HG03025 (cell line): ENCODE results near the gene ZNF649.
A peak's percentile ranks its signal among the peaks of the same experiment; 100 is the strongest.
"Not testable (repeated sequence)": the region's sequence is repeated elsewhere in the genome, so short reads cannot be mapped to it uniquely, and the experiment has no call there.

ENCODE experiments used
- ATAC-seq: cut with Tn5 transposase; IDR thresholded peaks from one replicate; pipeline ENCODE4 v1.9.1; 2021; ENCODE audit warnings: mild to moderate bottlenecking, moderate library complexity; ENCODE audit not compliant: unreplicated experiment, low FRiP score

ZNF649 gene

DNA sequence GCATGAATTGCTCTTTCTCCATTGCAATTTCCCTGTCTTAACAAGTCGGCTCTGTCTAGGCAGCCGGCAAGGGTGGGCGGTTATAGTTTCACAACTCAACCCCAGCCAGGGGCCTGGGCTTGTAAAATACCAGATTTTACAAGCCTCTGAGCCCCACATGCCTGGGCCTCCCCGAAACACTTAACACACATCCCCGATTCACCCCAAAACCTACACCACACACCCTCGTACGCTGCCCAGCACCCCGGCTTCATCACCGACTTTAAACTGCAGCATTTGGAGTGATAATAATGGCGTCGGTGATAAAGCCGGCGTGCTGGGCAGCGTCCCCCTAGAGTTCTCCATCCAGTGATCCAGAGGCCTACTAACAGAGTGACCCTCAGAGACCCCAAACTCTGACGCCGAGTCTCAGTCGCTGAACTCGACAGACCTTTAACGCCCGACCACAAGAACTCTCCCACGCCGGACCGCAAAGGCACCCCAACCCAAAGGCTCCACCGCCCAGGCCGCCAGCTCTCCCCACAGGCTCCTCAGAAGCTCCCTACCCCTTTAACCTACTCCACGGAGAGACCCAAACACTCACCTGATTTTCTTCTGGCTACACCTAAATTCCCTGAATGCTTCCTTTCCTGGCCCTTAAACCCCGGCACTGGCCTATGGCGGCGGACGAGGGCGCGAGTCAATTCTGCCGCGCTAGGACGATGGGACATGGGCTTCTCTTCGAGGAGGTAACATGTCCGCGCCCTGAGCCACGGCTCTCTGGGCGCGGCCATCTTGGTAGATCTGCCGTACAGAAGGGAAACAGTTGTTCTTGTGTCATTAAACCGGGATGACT, at the start of gene ZNF649:
Gene ZNF649, minus strand, starts transcription at position 687 of the 835 bp plus-strand sequence. CDS start 4,910 bp downstream, outside the sequence.
- ATAC-seq, result no peak

DNA sequence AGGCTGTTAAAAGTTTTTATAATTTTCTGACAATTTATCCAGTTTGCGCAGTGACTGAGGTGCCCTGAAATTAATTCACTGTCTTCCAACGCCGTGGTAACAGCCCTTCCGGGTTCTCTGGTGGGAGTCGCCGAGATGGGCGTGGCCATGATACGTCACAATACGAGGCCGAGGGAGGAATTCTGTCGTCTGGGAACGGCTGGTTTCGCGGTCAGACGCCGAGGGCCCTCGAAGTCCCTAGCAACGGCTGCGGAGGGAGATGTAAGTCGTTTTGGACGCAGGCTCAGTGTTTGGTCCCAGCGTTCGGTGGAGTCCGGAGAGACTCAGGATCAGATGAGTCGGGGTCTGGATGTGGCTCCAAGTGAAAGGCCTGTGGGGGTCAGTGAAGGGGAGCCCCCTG, 44.2 kb upstream of the ZNF649 start:
- no peak for ATAC-seq

DNA sequence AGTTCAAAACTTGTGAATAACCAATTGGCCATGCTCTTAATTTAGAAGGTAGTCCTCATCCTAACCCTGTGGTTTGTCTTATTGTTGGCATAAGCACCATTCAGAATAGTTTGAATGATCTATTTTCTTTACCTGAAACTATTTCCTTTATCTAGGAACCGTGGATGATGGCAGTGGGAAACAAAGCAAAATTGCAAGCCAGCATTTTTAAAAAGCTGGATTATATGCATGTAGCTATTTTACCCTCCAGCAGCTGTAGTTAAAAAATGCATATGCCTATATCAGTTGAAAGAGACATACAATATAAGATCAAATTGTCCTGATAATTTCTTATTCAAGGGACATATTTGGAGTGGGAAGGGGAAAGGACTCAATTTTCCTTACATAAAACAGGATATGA, 41.8 kb upstream of the ZNF649 start:
- ATAC-seq, result no peak

- no peak for ATAC-seq
These were observed 40.2 kb upstream of the ZNF649 start for GRCh38 chr19:51944798-51945552.

DNA sequence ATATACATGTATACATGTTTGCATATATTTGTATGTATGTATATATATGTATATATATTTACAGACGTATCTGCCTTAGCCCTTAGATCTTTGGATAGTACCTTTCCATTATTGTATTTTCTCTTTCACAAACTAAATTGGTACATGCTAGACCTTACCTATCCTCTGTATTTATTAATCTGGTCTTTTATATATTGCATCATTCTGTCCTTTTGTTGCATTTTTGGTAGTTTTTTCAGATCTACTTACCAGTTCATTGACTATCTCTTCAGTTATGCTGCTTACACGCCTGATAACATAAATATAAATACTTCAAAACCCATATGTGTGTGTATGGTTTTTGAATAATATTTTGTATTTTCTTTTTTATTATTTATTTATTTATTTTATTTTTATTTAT, 34.1 kb upstream of the ZNF649 start:
- ATAC-seq, result no peak

GRCh38 chr19:51931921-51932320, 27.1 kb upstream of the ZNF649 start:
- no peak for ATAC-seq

DNA sequence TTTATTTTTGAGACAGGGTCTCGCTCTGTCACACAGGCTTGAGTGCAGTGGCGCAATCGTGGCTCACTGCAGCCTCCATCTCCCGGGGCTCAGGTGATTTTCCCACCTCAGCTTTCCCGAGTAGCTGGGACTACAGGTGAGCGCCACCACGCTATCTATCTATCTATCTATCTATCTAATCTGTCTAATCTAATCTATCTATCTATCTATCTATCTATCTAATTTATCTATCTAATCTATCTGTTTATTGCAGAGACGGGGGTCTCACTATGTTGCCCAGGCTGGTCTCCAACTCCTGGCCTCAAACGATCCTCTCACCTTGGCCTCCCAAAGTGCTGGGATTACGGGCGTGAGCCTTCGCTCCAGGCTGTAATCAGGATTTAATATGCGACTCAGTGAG, 23.0 kb upstream of the ZNF649 start:
- no peak for ATAC-seq

DNA sequence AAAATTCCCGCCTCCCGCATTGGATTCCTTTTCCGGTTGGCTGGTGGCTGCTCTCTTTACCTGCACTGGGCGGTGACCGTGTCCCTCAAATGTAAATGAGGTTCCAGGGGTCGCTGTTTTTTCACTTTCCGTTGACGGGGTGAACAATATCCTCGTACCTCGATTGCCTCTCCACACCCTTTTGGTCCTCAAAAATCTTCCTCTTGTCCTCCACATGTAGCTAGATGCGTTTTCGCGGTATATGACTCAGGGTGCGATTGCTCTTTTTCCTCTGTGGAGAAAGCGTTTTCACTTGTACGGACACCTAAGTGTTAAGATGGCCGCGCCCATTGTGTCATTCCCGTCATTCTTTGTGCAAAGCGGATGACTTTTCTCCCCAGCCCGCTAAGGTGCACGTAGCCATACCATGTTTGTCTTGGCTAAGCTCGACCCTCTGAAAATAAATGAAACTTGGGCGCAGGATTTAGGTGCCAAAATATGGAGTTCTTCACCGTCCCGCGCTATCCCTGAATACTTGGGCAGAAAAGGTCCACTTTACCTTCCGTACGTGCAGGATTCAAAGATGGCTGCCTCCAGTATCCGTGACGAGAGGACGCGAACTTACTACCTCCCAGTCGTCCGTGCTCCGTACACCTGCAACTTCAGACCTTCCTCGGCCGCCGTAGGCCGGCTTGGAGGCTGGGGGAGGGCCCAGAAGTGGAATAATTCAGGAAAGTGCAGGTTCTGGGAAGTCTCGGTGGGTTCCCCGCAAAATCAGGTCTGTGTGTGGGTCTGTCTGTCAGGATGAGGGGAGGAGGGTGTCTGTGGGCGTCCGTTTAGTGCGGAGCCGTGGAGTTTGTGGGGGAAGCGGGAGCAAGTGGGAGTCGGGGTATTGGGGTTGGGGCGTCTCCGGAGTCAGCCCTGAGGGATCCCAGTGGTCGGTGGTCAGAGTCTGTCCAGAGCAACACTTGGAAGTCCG, 22.2 kb upstream of the ZNF649 start, which contains the start of gene ZNF613:
Gene ZNF613, plus strand, starts transcription at position 689 of the 958 bp plus-strand sequence. CDS start 8,749 bp downstream, outside the sequence.
- peak; percentile 77 for ATAC-seq

- ATAC-seq, result no peak
These were observed 21.6 kb upstream of the ZNF649 start for GRCh38 chr19:51926426-51926783.

- ATAC-seq, result no peak
These were observed 17.1 kb upstream of the ZNF649 start for GRCh38 chr19:51921949-51922348.

DNA sequence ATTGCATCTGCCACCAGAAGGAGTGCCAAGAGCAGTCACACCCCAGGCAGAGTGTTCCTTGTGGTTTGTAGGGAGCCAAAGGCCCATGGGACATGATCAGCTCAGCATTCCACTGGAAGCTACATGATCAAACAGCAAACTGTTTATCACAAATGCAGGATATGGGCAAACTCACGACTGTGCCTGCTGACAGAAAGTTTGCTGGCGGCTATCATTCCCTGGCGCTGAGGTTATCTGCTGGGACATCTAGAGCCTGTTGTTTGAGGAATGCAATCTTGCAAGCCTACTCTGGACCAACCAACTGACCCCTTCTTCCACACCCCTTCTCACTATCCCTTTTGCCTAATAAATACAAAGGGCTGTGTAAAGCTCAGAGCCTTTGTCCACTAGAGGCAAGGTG, 14.8 kb upstream of the ZNF649 start:
- ATAC-seq, result no peak

GRCh38 chr19:51916167-51916566, 11.3 kb upstream of the ZNF649 start:
- ATAC-seq, result no peak

- no peak for ATAC-seq
These were observed 10.6 kb upstream of the ZNF649 start for GRCh38 chr19:51915324-51915867.

- ATAC-seq, result not testable (repeated sequence)
These were observed 3.2 kb upstream of the ZNF649 start for GRCh38 chr19:51907981-51908380.

DNA sequence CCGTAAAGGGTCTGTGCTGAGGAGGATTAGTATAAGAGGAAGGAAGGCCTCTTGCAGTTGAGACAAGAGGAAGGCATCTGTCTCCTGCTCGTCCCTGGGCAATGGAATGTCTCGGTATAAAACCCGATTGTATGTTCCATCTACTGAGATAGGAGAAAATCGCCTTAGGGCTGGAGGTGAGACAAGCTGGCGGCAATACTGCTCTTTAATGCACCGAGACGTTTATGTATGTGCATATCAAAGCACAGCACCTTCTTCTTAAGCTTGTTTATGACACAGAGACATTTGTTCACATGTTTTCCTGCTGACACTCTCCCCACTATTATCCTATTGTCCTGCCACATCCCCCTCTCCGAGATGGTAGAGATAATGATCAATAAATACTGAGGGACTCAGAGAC, 1.3 kb upstream of the ZNF649 start:
- ATAC-seq, result not testable (repeated sequence)

DNA sequence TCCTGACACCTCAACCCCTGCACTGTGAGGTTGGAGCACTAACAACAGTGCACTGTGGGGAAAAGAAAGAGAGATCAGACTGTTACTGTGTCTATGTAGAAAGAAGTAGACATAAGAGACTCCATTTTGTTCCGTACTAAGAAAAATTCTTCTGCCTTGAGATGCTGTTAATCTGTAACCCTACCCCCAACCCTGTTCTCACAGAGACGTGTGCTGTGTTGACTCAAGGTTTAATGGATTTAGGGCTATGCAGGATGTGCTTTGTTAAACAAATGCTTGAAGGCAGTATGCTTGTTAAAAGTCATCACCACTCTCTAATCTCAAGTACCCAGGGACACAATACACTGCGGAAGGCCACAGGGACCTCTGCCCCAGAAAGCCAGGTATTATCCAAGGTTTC, 822 bp upstream of the ZNF649 start:
- ATAC-seq, result not testable (repeated sequence)

GRCh38 chr19:51905206-51905605, 389 bp upstream of the ZNF649 start:
- no peak for ATAC-seq

GRCh38 chr19:51903192-51903591, 1.6 kb downstream of the ZNF649 start:
- no peak for ATAC-seq

GRCh38 chr19:51901860-51902259, 3.0 kb downstream of the ZNF649 start:
- ATAC-seq, result no peak

GRCh38 chr19:51891193-51891747, 13.5 kb downstream of the ZNF649 start:
- no peak for ATAC-seq
